GM18873 (cell line): ENCODE data around the gene IGFBP7.

Source experiments
- ATAC-seq: cut with Tn5 transposase; IDR thresholded peaks from one replicate; pipeline ENCODE4 v1.9.1; 2021; ENCODE audit warnings: mild to moderate bottlenecking, moderate library complexity, moderate number of reproducible peaks; ENCODE audit not compliant: unreplicated experiment, low FRiP score

IGFBP7 gene

DNA sequence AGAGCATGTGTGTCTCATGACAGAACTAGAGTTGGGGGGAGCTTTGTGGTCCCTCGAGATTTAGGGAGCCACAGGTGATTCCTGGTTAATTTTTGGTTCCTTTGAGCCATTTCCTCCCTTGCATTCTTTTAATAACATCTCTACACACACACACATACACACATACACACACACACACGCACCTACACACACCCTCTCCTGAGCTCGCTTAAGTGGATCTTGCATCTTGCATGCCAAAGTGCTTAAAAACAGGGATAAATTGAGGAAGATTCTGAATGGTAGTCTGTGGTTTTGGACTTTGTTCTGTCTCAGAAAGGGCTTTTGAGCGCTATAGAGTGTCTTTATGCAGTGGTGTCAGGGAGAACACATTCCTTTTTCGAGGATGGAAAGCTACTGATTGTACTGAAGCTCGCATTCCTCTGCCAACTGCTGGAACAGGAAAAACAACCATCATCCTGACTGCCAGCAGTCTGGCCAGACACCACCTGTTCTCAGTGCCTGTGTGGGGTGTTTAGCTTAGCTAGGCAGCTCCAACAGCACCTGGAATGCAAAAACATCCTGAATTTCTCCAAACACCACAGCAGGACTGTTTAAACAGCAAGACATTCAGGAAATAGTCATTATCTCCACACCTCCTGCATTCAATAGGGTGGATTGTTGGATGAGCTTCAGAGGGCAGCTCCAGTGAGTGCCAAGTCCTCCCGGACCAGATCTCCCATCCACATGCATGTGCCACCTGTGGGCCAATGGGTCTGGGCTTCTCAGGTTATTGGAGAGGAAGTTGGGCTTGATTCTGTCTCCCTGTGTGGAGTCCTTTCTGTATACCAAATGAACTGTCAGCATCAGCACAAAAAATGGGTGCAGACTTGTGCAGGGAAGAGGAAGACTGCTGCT lies 21.9 kb upstream of the IGFBP7 start:
- ATAC-seq = no peak

DNA sequence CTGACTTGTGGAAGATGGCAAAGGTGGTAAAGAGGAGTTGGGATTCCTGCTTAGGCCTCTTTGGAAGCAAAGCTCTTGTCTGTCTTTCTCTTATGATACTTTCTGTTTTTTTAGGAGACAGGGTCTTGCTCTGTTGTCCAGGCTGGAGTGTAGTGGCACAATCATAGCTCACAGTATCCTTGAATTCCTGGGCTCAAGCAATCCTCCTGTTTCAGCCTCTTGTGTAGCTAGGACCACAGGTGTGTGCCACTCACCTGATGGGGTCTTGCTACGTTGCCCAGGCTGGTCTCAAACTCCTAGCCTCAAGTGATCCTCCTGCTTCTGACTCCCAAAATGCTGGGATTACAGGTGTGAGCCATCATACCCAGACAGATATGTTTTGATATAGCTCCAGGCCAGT lies 19.3 kb upstream of the IGFBP7 start:
- no peak for ATAC-seq

DNA sequence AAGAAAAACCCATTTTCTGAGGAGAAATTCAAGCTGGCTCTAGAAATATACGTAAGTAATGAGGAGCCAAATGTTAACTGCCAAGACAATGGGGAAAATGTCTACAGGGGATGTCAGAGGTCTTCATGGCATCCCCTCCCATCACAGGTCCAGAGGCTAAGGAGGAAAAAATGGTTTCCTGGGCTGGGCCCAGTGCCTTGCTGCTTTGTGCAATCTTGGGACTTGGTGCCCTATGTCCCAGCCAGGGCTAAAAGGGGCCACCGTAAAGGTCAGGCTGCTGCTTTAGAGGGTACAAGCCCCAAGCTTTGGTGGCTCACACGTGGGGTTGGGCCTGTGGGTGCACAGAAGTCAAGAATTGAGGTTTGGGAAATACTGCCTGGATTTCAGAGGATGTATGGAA lies 17.2 kb upstream of the IGFBP7 start:
- no peak for ATAC-seq

DNA sequence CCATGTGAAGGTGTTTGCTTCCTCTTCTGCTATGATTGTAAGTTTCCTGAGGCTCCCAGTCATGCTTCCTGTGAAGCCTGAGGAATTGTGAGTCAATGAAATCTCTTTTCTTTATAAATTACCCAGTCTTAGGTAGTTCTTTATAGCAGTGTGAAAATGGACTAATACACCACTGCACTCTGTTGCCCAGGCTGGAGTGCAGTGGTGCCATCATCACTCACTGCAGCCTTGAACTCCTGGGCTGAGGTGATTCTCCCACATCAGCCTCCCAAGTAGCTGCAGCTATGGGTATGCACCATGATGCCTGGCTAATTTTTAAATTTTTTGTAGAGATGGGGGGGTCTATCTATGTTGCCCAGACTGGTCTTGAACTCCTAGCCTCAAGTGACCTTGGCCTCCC lies 15.8 kb upstream of the IGFBP7 start:
- no peak for ATAC-seq

DNA sequence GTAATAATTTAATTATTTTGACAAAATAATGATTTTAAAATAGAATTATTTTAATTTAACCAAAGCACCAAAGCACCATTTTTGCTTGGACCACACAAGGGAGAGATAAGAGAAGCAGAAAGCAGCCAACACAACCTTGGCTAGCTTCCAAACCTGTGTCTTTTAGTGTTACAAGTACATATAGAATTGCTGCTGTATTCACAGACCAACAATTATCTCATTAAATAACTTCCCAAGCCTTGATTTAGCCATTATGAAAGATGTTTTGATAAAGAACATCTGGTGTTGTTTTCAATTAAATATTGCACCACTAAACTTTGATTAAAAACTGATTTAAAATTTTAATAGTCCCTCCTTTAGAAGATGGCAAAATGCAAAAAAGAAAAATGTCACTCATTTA lies 14.0 kb upstream of the IGFBP7 start:
- ATAC-seq = no peak

DNA sequence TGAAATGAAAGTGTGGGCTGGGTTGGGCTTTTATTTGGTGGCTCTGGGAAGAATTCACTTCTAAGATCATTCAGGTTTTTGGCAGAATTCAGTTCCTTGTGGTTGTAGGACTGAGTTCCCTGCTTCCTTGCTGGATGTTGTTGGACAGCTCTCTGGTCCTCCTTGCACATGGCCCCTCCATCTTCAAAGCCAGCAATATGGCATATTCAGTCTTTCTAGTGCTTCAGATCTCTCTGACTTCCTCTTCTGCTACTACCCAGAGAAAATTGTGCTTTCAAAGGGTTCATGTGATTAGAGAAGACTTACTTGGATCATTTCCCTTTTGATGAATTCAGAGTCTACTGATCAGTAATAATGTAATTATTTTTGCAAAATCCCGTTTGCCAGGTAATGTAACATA lies 12.8 kb upstream of the IGFBP7 start:
- ATAC-seq = no peak

DNA sequence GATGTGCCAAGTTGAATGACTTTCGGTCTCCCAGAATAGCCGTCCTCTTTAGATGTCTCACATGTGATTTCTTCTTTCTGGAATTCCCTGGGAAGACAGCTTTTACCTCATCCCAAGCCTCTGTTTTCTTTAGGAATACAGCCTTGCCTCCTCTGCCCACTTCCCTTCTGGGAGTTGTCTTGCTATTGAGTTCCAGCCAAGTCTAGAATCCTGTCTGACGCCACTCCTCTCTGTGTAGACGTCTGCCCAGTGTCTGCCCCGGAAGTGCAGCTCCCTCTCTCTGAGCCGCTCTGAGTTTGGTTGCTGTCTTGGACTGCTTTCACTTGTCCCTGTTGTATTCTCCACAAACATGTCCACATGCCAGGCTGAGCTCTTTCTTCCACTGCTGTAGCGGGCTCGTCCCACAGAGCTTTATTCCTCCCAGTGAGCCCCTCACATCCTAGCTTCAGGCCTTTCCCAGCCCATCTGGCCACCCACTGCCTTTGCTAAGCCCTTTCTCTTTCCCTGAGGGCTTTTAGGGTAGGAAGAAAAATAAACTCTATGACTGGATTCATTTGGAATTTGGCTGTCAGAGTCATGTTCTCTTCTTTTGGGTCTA lies 9.0 kb upstream of the IGFBP7 start:
- no peak for ATAC-seq

DNA sequence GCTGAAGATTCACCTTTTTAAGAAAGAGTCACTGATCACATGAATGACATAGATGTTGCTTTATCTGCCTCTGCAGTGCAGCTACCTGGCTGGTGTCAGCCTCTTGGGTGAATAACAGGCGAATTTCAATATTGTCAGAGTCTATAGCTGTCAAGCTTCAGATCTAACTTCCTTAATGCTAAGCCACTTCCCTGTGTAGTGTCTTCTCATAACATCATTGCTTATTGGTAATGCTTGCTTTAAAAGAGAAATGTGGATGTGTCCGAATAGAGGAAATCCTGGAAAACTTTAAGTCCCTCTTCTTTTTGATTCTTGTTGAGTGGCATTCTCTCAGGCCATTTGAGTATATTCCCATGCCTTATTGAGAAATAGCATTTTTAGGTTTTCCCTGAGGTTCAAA lies 7.3 kb upstream of the IGFBP7 start:
- ATAC-seq = no peak

DNA sequence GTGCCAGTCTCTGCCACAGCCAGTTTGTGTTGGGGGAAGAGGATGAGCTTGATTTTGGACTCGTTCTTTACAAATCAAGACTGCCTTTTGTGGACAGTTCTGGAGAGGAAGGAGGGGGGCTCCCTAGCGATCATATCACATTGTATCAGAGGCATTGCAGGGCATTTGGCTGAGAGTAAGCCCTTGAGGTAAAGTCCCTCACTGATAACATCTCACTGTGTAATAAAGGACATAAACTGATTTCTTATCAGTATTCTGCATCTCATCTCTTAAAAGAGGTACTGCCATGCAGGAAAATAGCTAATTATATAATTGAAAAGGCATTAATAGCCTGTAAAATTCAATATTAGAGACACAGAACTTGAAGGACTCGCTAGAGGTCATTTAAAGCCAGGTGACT lies 6.1 kb upstream of the IGFBP7 start:
- no peak for ATAC-seq

DNA sequence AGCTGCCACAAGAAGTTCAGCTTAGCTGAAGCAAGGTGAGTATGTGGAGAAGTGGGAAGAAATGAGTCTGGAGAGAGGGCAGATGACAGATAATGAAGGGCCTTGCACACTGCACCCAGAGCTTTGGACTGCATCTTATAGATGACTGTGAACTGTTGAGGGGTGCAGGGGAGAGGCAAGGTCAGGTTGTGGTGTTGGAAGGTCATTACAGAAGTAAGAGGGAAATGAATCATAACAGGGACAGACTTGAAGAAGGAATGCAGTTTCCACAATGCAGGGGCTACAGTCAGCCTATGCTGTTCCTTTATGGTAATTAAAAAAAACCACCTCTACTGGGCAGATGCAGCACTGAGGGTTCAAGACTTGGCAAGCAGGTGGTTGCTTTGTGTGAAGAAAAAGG lies 4.8 kb upstream of the IGFBP7 start:
- no peak for ATAC-seq

DNA sequence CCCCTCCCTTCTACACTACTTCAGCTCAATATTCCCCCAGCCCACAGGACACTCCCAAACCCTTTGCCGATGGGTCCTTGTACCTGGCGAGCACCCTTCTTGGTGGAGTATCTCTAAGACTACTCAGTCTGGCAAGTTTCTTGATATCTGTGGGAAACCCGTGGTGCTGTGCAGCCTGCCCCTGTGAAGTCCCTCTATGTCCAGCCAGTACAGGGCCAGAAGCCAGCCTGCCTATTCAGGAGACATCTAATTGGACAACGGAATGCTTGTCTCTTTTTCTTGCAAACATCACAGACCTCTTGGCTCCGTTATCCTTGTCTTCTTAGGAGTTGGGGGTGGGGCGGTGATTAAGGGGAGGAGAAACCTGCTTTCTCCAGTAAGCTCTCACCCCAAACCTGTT lies 3.7 kb upstream of the IGFBP7 start:
- ATAC-seq = no peak

DNA sequence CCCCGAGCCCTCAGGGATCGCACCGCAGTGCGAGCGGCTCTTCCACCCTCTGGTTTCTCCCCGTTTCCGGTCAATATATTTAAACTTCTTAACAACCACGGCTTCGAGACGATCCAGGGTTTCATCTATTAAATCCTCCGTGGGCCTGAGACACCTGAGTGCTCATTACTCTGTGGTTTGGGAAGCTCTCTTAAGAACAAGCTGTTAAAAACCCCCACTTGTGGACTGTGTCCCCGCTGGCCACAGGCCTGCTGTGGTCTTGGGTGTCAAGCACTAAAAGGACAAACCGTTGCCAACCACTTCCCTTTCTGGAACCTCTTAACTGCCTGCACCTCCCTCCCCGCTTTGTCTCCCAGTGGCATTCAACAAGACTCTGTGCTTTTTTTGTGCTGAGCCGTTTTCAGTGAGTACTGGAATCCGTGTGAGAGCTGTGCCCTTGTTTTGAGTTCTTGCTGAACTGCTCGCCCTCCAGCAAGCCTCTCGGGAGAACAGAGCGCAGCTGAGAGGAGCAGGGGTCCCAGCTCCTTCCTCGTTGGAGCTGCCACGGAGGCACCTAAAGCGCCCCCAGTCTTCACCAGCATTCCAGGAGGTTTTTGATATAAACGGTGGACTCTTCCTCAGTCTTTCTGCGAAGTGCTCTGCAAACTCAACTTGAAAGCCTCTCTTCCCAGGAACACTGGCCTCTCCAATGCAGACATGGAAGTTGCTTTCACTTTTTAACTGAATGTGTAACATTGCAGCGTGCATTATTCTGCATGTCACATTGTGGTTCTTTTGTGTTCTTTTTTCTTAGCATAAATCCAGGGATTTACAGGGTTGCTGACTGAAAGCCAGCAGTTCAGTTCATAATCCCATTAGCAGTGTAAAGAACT lies 691 bp upstream of the IGFBP7 start:
- peak; percentile 47 for ATAC-seq

DNA sequence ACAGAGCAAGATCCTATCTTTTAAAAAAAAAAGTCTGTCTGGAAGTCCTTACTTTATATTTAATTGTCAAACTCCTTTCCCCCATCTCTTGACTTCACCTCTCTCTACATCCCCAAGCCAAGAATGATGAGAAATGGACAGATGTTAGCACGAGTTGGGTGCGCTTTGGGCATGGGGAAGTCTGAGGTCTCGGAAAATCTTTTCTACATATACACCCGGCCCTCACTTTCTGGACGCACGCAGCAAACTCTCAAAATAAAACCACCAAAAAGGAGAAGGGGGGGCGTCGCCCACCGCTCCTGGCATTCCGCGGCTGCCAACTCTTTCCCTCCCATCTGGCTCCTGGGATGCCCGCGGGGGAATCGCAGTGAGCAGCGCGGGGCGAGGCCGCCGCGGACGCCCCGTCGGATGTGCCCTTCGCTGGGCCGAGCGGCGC lies 756 bp downstream of the IGFBP7 start:
- no peak for ATAC-seq

DNA sequence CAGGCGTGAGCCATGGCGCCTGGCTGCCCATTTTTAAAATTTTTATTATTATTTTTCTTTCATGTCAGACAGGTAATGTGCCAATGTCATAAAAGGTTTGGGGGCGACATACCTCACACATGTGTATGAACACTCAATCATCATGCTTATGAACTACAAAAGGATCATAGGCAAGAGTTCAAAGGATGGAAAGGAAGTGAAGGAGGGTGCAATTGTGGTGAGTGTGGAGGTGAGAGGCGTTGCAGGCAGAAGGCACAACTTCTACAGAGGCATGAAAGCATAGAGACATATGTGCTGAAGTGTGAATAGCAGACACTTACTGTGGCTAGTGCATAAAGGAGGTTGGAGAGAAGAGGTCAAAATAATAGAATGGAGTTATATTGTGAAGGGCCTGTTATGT lies 4.0 kb downstream of the IGFBP7 start:
- ATAC-seq = no peak

DNA sequence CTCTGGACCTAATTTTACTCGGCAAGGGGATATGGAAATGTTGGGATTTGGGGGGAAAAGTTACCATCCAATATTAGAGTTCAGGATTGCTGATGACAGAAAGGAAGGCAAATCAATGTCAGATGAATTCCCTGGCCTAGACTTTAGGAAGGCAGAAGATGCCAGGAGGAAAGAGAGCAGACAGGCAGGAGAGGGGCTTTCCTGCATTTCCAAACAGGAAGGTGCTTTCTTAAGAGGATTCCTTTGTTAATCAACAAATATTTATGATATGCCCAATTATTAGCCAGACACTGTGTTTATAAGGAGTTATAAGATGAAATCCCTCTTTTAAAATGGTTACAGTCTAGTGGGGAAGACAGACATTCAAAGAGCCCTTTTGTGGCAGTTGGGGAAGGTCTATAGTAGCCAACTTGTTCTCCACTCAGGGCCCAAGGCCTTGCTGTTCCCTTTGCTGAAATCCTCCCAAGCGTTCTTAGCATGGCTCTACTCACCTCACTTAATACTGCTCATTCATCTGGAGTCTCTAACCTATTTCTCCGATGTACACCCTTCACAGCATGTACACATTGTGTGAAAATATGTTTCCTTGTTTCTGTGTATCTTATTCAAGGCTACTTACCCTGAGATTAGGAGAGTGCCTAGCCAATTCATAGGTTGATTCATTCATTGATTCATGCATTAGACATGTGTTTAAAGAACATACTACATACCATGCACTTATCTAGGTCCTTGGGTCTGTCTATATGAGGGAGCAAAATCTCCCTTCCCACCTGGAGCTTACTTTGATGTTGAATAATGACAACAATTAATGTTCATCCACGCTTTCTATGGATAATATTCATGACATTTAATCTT lies 5.3 kb downstream of the IGFBP7 start:
- no peak for ATAC-seq

DNA sequence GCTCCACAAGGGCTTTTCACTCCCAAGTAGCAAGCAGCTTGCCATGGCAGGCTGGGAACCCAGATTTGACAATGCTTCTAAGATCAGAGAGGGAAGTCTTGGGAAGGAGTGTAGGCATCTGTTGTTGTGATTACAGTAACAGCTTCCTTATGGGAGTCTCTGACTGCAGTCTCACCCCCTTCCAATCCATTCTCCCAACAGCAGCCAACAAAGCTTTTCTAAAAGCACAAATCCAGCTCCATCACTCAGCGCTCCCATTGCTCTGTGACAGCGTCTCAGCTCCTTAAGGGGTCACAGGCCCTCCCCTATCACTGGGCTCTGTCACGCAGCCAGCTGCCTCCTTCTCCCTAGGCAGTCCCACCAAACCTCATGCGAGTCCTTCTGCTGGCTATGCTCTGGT lies 7.1 kb downstream of the IGFBP7 start:
- no peak for ATAC-seq

DNA sequence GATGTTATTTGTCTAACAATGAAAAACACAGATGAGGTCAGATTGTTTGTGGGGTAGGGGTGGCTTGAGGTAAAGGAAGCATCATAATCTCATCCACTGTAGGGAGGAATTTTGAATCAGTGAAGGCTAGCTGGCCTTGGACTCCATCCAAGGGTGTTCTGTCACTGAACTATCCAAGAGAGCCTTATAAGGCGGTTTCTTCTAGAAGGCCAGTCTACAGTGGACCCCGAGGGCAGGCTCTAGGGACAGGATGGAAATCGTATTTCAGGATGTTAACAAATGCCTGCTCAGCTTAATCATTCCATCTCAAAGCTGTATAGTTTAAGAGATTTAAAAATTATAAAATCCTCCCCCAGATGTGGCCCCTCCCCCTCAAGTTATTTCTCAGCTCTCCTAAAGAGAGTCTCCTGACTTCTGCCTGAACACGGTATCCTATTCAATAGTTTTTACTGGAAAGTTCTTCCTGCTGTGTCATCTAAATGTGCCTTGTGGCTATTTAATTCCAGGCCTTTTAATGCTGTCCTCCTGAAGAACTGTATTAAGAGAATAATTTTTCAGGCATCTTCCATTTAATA lies 8.0 kb downstream of the IGFBP7 start:
- no peak for ATAC-seq

DNA sequence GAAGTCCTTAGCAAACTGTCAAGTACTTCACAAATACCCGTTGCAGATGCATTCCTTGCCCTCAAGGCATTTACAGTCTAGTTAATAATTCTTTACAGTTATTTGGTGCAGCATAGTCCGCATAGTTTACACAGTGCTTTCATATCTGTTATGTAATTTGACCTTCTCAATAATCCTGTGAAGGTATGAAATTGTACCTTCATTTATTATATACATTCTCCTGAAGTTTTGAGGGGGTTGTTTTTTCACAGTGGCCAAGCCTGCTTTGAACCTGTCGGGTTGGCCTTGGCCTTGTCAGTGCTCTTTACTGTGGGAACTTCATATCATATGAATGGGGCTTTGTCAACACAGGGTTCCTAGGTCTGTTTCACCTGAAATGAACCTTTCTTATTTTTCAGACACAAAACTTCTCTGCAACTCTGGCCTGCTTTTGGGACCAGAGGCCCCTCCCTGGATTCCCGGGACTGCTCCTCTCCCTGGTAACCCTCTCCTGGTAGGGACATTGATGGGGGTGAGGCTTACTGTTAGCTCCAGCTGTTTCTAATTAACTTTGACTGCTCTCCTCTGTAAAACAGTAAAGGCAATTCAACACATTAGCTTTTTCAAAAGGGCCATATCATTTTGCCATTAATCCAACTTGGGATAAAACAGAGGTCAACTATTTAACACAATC lies 9.1 kb downstream of the IGFBP7 start:
- no peak for ATAC-seq

DNA sequence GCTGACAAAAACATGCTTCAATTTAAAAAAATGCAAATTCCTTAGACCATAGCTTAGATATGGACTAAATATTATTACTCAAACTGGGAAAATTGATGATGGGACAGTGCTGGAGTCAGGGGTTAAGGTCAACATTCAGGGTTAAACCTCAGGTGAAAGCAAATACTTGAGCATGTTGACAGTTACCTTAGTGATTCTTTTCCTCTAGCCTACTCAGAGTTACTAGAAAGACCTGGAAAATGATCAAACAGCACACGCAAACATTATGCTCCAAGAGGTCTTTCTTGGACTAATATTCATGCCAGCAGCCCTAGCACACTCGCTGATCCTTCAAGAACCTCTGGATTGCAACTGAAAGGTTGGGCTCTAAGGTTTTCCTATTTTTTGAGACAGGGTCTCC lies 10.8 kb downstream of the IGFBP7 start:
- no peak for ATAC-seq
